Vagina (tissue), 2 donors: ENCODE results near the gene SORCS1. TPM values are rescaled to one million over a fixed set of nuclear protein-coding genes. Genes with fewer than 3 reads are reported as not detected.

Source experiments
- DNase-seq, 2 donors: peaks; one replicate each; pipeline ENCODE4 v3.0.0-alpha.2; 2017; ENCODE audit errors: extremely low spot score in 2 of 2
- H3K27ac ChIP-seq: fragments of 200-600 bp; sonication (generic); one replicate; pipeline ENCODE4 v1.5.1; 2019
- H3K27me3 ChIP-seq: fragments of 200-600 bp; sonication (generic); one replicate; pipeline ENCODE4 v1.5.1; 2019
- H3K36me3 ChIP-seq, 2 donors: fragments of 200-600 bp; sonication (generic); one replicate each; pipeline ENCODE4 v1.5.1; 2017 to 2019
- H3K4me1 ChIP-seq: fragments of 200-600 bp; sonication (generic); one replicate; pipeline ENCODE4 v1.5.1; 2019
- H3K4me3 ChIP-seq, 2 donors: fragments of 200-600 bp; sonication (generic); 1 replicate in 1 of 2; 2 replicates in 1 of 2; pipeline ENCODE4 v1.5.1; 2016 to 2019
- H3K9me3 ChIP-seq: fragments of 200-600 bp; sonication (generic); one replicate; pipeline ENCODE4 v1.5.1; 2019
- CTCF ChIP-seq, 3 experiments: fragments of 450-650 bp in 2 of 3; fragments of 200-600 bp in 1 of 3; sonication (generic) in 1 of 3; IDR thresholded peaks; one replicate each; pipeline ENCODE4 v1.5.1; 2017 to 2019; ENCODE audit warnings: antibody characterized with exemption in 3 of 3, mild to moderate bottlenecking in 2 of 3, moderate library complexity in 2 of 3
- POLR2A ChIP-seq, 2 donors: fragments of 450-650 bp; IDR thresholded peaks; one replicate each; pipeline ENCODE4 v1.6.1; 2017; ENCODE audit warnings: antibody characterized with exemption in 2 of 2, mild to moderate bottlenecking in 2 of 2, moderate library complexity in 2 of 2
- POLR2AphosphoS5 ChIP-seq, 2 donors: sonication (generic); formaldehyde crosslinking; IDR thresholded peaks; one replicate each; pipeline ENCODE4 v1.9.0; 2017; ENCODE audit warnings: antibody characterized with exemption in 2 of 2, mild to moderate bottlenecking in 2 of 2, low read depth in 1 of 2; ENCODE audit not compliant: insufficient read depth in 1 of 2
- intact Hi-C: fragments of 100-400 bp; cut with DNase I; formaldehyde crosslinking; loops from one replicate; pipeline ENCODE4 v1.15.1; 2023
- total RNA-seq: library from RNA; depleted of rRNA; stranded (reverse); fragments of >200 nt; gene quantifications from one replicate; pipeline ENCODE4 v1.2.3, GENCODE V29; 2016

The SORCS1 gene
- total RNA-seq, 1 donor from 2014 or later = 5.9 TPM

GRCh38 chr10:106707657-106708056 is 456.8 kb downstream of the SORCS1 start:
- H3K4me3 ChIP-seq = no peak overlapping the region
- TF ChIP-seq POLR2A (IDR thresholded peaks at IDR 0.05) (no peak), POLR2AphosphoS5 (IDR thresholded peaks at IDR 0.05; ENCODE audit: insufficient read depth in 1 of 2, low read depth in 1 of 2) (no peak), CTCF (IDR thresholded peaks at IDR 0.05) (no peak)
- no peaks in the 10 kb centered on the region for H3K4me1 ChIP-seq
- no peaks in the 10 kb centered on the region for H3K27me3 ChIP-seq
- H3K9me3 ChIP-seq = no peaks in the 10 kb centered on the region
- H3K36me3 ChIP-seq = no peaks in the 10 kb centered on the region
- no peak for DNase-seq
- H3K27ac ChIP-seq = no peak overlapping the region
- intact Hi-C loops = no loop called here

GRCh38 chr10:106706127-106706526 is 458.4 kb downstream of the SORCS1 start:
- intact Hi-C loops = no loop called here
- Histone ChIP-seq H3K27ac (no peak overlapping the region), H3K4me3 (no peak overlapping the region), H3K36me3 (no peaks in the 10 kb centered on the region), H3K9me3 (no peaks in the 10 kb centered on the region), H3K4me1 (no peaks in the 10 kb centered on the region), H3K27me3 (no peaks in the 10 kb centered on the region)
- TF ChIP-seq POLR2A (IDR thresholded peaks at IDR 0.05) (no peak), CTCF (IDR thresholded peaks at IDR 0.05) (no peak), POLR2AphosphoS5 (IDR thresholded peaks at IDR 0.05; ENCODE audit: insufficient read depth in 1 of 2, low read depth in 1 of 2) (no peak)
- no peak for DNase-seq

GRCh38 chr10:106705681-106706100 is 458.8 kb downstream of the SORCS1 start:
- TF ChIP-seq CTCF (IDR thresholded peaks at IDR 0.05) (peak; percentile 28 to 61 (median 48)), POLR2AphosphoS5 (IDR thresholded peaks at IDR 0.05; ENCODE audit: insufficient read depth in 1 of 2, low read depth in 1 of 2) (no peak)
- Histone ChIP-seq H3K9me3 (no peaks in the 10 kb centered on the region), H3K4me1 (no peaks in the 10 kb centered on the region), H3K36me3 (no peaks in the 10 kb centered on the region), H3K4me3 (no peak overlapping the region), H3K27me3 (no peaks in the 10 kb centered on the region), H3K27ac (no peak overlapping the region)
- intact Hi-C loops = no loop called here
- DNase-seq = no peak

GRCh38 chr10:106696239-106696638 is 468.3 kb downstream of the SORCS1 start:
- Histone ChIP-seq H3K4me3 (no peak overlapping the region), H3K4me1 (no peaks in the 10 kb centered on the region), H3K36me3 (no peaks in the 10 kb centered on the region), H3K27ac (no peak overlapping the region), H3K27me3 (no peaks in the 10 kb centered on the region), H3K9me3 (no peaks in the 10 kb centered on the region)
- TF ChIP-seq POLR2A (IDR thresholded peaks at IDR 0.05) (no peak), CTCF (IDR thresholded peaks at IDR 0.05) (no peak), POLR2AphosphoS5 (IDR thresholded peaks at IDR 0.05; ENCODE audit: insufficient read depth in 1 of 2, low read depth in 1 of 2) (no peak)
- intact Hi-C loops = no loop called here
- no peak for DNase-seq

GRCh38 chr10:106694696-106695095 is 469.8 kb downstream of the SORCS1 start:
- no peak for DNase-seq
- no peak overlapping the region for H3K27ac ChIP-seq
- H3K9me3 ChIP-seq = no peaks in the 10 kb centered on the region
- TF ChIP-seq POLR2A (IDR thresholded peaks at IDR 0.05) = no peak
- TF ChIP-seq POLR2AphosphoS5 (IDR thresholded peaks at IDR 0.05; ENCODE audit: insufficient read depth in 1 of 2, low read depth in 1 of 2) = no peak
- TF ChIP-seq CTCF (IDR thresholded peaks at IDR 0.05) = no peak
- no peak overlapping the region for H3K4me3 ChIP-seq
- no peaks in the 10 kb centered on the region for H3K36me3 ChIP-seq
- intact Hi-C loops = no loop called here
- H3K27me3 ChIP-seq = no peaks in the 10 kb centered on the region
- H3K4me1 ChIP-seq = no peaks in the 10 kb centered on the region
